ENCODE data around the gene CTAG1A. TPM values are rescaled to one million over a fixed set of nuclear protein-coding genes. Genes with fewer than 3 reads are reported as not detected.
"Not testable (repeated sequence)": the region's sequence is repeated elsewhere in the genome, so short reads cannot be mapped to it uniquely, and the experiment has no call there.

The CTAG1A gene
- total RNA-seq, 2 experiments from 2014 or later = not detected

GRCh38 chrX:154594491-154594890 lies 9.6 kb downstream of the CTAG1A start:
- H3K36me3 Mint-ChIP-seq = no peaks in the 10 kb centered on the region
- H3K4me1 Mint-ChIP-seq = peaks cover 4% of the 10 kb centered on the region
- H3K27me3 Mint-ChIP-seq = peaks cover 10% of the 10 kb centered on the region
- no peak for DNase-seq
- no peak overlapping the region for H3K4me3 Mint-ChIP-seq
- H3K27ac Mint-ChIP-seq = no peak overlapping the region
- ATAC-seq (ENCODE audit: low read depth) = no peak
- POLR2A ChIA-PET = no interaction called here
- peaks cover 3% of the 10 kb centered on the region for H3K9me3 Mint-ChIP-seq

- H3K27me3 Mint-ChIP-seq = peaks cover 10% of the 10 kb centered on the region
- H3K9me3 Mint-ChIP-seq = peaks cover 3% of the 10 kb centered on the region
- H3K4me3 Mint-ChIP-seq = no peak overlapping the region
- POLR2A ChIA-PET = no interaction called here
- H3K4me1 Mint-ChIP-seq = peaks cover 10% of the 10 kb centered on the region
- DNase-seq (no peak), ATAC-seq (ENCODE audit: low read depth) (no peak)
- H3K27ac Mint-ChIP-seq = no peak overlapping the region
- no peaks in the 10 kb centered on the region for H3K36me3 Mint-ChIP-seq
These were observed 10.8 kb downstream of the CTAG1A start for GRCh38 chrX:154595559-154596249.

GRCh38 chrX:154596290-154596929 lies 11.5 kb downstream of the CTAG1A start:
- no peak for DNase-seq
- H3K27me3 Mint-ChIP-seq = peaks cover 10% of the 10 kb centered on the region
- ATAC-seq (ENCODE audit: low read depth) = no peak
- H3K4me1 Mint-ChIP-seq = peaks cover 10% of the 10 kb centered on the region
- no peaks in the 10 kb centered on the region for H3K36me3 Mint-ChIP-seq
- no peak overlapping the region for H3K27ac Mint-ChIP-seq
- POLR2A ChIA-PET = no interaction called here
- H3K9me3 Mint-ChIP-seq = peaks cover 3% of the 10 kb centered on the region
- H3K4me3 Mint-ChIP-seq = no peak overlapping the region

- DNase-seq (no peak), ATAC-seq (ENCODE audit: low read depth) (no peak)
- Mint-ChIP-seq H3K4me3 (no peak overlapping the region), H3K36me3 (no peaks in the 10 kb centered on the region), H3K9me3 (peaks cover 3% of the 10 kb centered on the region), H3K4me1 (peaks cover 10% of the 10 kb centered on the region), H3K27me3 (peaks cover 11% of the 10 kb centered on the region), H3K27ac (no peak overlapping the region)
- POLR2A ChIA-PET = no interaction called here
These were observed 12.3 kb downstream of the CTAG1A start for GRCh38 chrX:154597221-154597620.

- POLR2A ChIA-PET = no interaction called here
These were observed 13.7 kb downstream of the CTAG1A start for GRCh38 chrX:154598656-154599055.

GRCh38 chrX:154599531-154599930 lies 14.6 kb downstream of the CTAG1A start:
- Mint-ChIP-seq H3K9me3 (peaks cover 3% of the 10 kb centered on the region), H3K27me3 (peaks cover 9% of the 10 kb centered on the region), H3K4me1 (peaks cover 13% of the 10 kb centered on the region), H3K27ac (no peak overlapping the region), H3K36me3 (no peaks in the 10 kb centered on the region), H3K4me3 (no peak overlapping the region)
- POLR2A ChIA-PET = no interaction called here
- DNase-seq = no peak
- ATAC-seq (ENCODE audit: low read depth) = no peak

More at GRCh38 chrX:154598656-154599055, 13.7 kb downstream of the CTAG1A start:
- no peak overlapping the region for H3K4me3 Mint-ChIP-seq
- peaks cover 9% of the 10 kb centered on the region for H3K27me3 Mint-ChIP-seq
- peaks cover 10% of the 10 kb centered on the region for H3K4me1 Mint-ChIP-seq
- ATAC-seq (ENCODE audit: low read depth) (no peak), DNase-seq (no peak)
- H3K27ac Mint-ChIP-seq = no peak overlapping the region
- no peaks in the 10 kb centered on the region for H3K36me3 Mint-ChIP-seq
- peaks cover 3% of the 10 kb centered on the region for H3K9me3 Mint-ChIP-seq

GRCh38 chrX:154600759-154601374 lies 15.9 kb downstream of the CTAG1A start:
- H3K4me1 Mint-ChIP-seq = peaks cover 11% of the 10 kb centered on the region
- peaks cover 7% of the 10 kb centered on the region for H3K27me3 Mint-ChIP-seq
- no peaks in the 10 kb centered on the region for H3K36me3 Mint-ChIP-seq
- DNase-seq = no peak
- POLR2A ChIA-PET = no interaction called here
- H3K4me3 Mint-ChIP-seq = no peak overlapping the region
- no peak overlapping the region for H3K27ac Mint-ChIP-seq
- peaks cover 3% of the 10 kb centered on the region for H3K9me3 Mint-ChIP-seq
- no peak for ATAC-seq (ENCODE audit: low read depth)

- ATAC-seq (ENCODE audit: low read depth) (no peak), DNase-seq (no peak)
- H3K36me3 Mint-ChIP-seq = no peaks in the 10 kb centered on the region
- H3K4me3 Mint-ChIP-seq = no peak overlapping the region
- H3K9me3 Mint-ChIP-seq = peaks cover 3% of the 10 kb centered on the region
- H3K4me1 Mint-ChIP-seq = peaks cover 19% of the 10 kb centered on the region
- H3K27ac Mint-ChIP-seq = no peak overlapping the region
- H3K27me3 Mint-ChIP-seq = peaks cover 4% of the 10 kb centered on the region
- POLR2A ChIA-PET = no interaction called here
These were observed 17.3 kb downstream of the CTAG1A start for GRCh38 chrX:154602226-154602625.

- H3K27ac Mint-ChIP-seq = no peak overlapping the region
- H3K36me3 Mint-ChIP-seq = no peaks in the 10 kb centered on the region
- no peaks in the 10 kb centered on the region for H3K9me3 Mint-ChIP-seq
- H3K4me3 Mint-ChIP-seq = no peak overlapping the region
- H3K27me3 Mint-ChIP-seq = peaks cover 4% of the 10 kb centered on the region
- no peak for ATAC-seq (ENCODE audit: low read depth)
- no peak for DNase-seq
- POLR2A ChIA-PET = no interaction called here
- peaks cover 19% of the 10 kb centered on the region for H3K4me1 Mint-ChIP-seq
These were observed 18.0 kb downstream of the CTAG1A start for GRCh38 chrX:154602766-154603437.

GRCh38 chrX:154603438-154604430 lies 18.8 kb downstream of the CTAG1A start:
- POLR2A ChIA-PET = no interaction called here
- DNase-seq = no peak
- Mint-ChIP-seq H3K4me3 (no peak overlapping the region), H3K9me3 (no peaks in the 10 kb centered on the region), H3K27ac (no peak overlapping the region), H3K27me3 (peaks cover 4% of the 10 kb centered on the region), H3K4me1 (peaks cover 19% of the 10 kb centered on the region), H3K36me3 (no peaks in the 10 kb centered on the region)
- no peak for ATAC-seq (ENCODE audit: low read depth)

GRCh38 chrX:154605566-154605965 lies 20.6 kb downstream of the CTAG1A start:
- Mint-ChIP-seq H3K4me3 (no peak overlapping the region), H3K9me3 (no peaks in the 10 kb centered on the region), H3K27ac (no peak overlapping the region), H3K4me1 (peaks cover 13% of the 10 kb centered on the region), H3K36me3 (no peaks in the 10 kb centered on the region), H3K27me3 (peaks cover 4% of the 10 kb centered on the region)
- no peak for DNase-seq
- POLR2A ChIA-PET = no interaction called here
- ATAC-seq (ENCODE audit: low read depth) = no peak

- Mint-ChIP-seq H3K27me3 (peaks cover 2% of the 10 kb centered on the region), H3K9me3 (no peaks in the 10 kb centered on the region), H3K4me3 (no peak overlapping the region), H3K4me1 (peaks cover 13% of the 10 kb centered on the region), H3K27ac (no peak overlapping the region), H3K36me3 (no peaks in the 10 kb centered on the region)
- ATAC-seq (ENCODE audit: low read depth) (no peak), DNase-seq (no peak)
- POLR2A ChIA-PET = no interaction called here
These were observed 22.4 kb downstream of the CTAG1A start for GRCh38 chrX:154607370-154607769.

GRCh38 chrX:154607976-154608375 lies 23.0 kb downstream of the CTAG1A start:
- POLR2A ChIA-PET; H3K4me3 Mint-ChIP-seq; H3K27ac Mint-ChIP-seq; H3K36me3 Mint-ChIP-seq; ATAC-seq (ENCODE audit: low read depth); H3K9me3 Mint-ChIP-seq; DNase-seq; H3K27me3 Mint-ChIP-seq: not testable (repeated sequence)
- H3K4me1 Mint-ChIP-seq = peaks cover 13% of the 10 kb centered on the region

Measured in activated naive CD8-positive, alpha-beta T cell treated with anti-CD3 and anti-CD28 coated beads, Interleukin-2, amount 10 ng/mL, durations not matched to agents 7 days and 5 days (primary cell).